Activated CD8-positive, alpha-beta memory T cell treated with anti-CD3 and anti-CD28 coated beads for 48 hours (primary cell): ENCODE measurements around the gene NT5C1B.

Experiments
- DNase-seq, 3 experiments: peaks; one replicate each; pipeline ENCODE4 v3.0.0-alpha.2; 2020; ENCODE audit warnings: low read depth in 2 of 3, low spot score in 2 of 3

NT5C1B gene

GRCh38 chr2:18600255-18600613, 10.9 kb upstream of the NT5C1B start:
- no peak for DNase-seq

GRCh38 chr2:18599509-18600254, 10.3 kb upstream of the NT5C1B start:
- DNase-seq = no peak

DNA sequence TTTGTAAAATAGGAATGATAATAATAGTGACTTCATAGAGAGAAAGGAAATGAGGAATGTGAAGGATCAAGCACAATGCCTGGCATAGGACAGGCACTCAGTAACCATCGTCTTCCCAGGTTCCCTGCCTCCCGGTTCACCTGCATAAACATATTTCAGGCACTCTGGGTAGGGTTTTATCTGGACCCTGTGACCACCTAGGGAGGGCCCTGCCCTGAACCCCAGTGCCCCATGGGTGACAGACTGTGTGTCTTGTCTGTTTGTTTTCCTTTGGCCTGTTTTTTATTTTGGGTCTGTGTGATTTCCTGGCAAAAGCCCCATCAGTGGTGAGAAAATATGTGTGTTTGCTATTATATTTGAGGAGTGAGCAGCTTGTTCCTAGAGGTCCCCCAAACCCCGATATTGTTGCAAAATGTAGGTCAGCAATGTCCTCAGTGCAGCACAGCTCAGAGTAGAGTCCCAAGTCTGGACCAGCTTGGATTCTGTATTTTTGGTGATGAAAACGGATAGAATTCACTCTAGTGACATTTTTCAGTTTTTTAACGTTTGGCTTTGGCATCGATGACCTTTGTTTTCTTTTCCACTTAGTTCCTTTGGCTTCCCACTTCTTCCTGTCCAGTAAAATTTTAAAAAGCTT, 9.6 kb upstream of the NT5C1B start:
- DNase-seq = no peak

DNA sequence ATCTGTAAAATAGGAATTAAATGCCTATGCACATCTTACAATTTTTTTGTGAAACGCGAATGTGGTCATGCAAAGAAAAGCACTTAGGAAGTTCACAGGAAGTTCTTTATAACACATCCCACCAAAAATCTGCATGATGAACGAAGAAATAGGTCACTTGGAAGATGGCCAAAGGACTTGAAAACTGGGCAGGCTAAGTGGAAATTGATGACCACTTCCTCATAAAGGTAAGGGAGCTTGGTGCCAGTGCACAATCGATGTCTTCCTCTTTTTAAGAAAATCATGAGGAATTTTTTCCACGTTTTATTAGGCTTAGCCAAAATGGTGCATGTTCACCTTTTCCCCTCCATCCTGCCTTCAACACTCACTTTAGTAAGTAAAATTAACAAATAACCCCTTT, 8.2 kb upstream of the NT5C1B start:
- DNase-seq = no peak

DNA sequence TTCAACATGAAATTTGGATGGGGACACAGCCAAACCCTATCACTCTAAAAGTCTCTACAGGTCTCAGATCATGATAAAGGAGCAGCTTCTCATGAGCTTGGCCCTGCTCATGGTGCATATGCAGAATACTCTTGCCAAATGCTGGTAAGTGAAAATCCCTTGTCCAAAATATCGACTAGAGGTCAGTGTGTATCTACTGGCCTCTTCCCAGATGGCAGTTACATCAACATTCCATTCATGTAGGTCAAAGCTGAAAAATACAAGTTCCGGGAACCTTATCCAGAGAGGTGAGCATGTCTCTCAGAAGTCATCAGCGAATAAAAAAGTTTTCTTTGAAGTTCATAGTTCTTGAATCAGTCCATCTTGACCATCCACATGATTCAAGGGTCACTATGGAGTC, 7.6 kb upstream of the NT5C1B start:
- no peak for DNase-seq

- no peak for DNase-seq
Measured at GRCh38 chr2:18593496-18593895, 4.1 kb upstream of the NT5C1B start.

DNA sequence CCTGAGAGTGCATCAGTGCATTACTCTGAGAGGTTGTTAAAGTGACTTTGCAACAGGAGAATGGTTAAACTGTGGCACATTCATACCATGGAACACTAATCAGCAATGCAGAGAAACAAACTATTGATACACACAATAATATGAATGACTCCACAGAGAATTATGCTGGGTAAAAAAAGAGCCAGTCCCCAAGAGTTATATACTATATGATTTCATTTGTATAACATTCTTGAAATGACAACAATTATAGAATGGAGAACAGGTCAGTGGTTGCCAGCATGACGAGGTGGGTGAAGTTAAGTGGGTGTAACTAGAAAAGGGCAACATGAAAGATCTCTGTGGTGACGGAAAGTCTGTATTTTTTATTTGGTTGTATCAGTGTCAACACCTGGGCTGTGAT, 3.0 kb upstream of the NT5C1B start:
- DNase-seq = no peak

DNA sequence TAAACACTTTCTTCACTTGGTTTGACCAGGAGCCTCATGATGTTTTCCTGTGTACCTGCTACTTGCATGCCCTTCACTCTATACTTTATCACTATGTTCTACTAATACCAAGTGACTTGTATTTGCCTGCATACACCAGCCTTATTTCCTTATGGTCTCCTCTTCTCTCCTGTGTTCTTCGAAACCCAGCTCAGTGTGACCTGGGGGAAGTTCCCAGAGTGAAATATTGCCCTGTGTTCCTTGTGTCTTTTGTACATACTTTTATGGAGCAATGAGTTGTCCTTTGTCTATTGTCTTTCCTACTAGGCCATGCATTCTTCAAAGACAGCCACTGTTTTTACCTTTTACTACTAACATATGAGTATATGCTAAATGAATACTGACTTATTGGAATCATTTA, 567 bp downstream of the NT5C1B start:
- no peak for DNase-seq

GRCh38 chr2:18588049-18588448, 1.3 kb downstream of the NT5C1B start:
- DNase-seq = no peak

DNA sequence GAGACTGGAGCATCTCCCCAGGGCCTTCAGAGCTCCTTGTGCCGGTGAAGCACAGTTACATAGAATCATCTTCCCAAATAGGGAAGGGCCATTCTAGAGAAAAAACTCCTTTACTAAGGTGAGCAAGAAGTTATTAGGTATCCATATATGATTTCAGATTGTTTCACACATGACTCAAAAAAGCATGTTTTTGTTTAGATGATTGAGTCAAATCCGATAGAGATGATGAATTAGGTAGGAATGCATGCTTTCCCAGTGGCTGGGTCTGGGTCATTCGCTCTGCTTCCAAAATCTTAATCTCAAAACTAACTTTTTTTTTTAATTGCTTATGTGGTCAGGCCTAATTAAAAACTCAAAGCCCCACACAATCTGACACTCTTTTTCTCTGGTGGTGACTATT, 3.8 kb downstream of the NT5C1B start:
- DNase-seq = no peak

DNA sequence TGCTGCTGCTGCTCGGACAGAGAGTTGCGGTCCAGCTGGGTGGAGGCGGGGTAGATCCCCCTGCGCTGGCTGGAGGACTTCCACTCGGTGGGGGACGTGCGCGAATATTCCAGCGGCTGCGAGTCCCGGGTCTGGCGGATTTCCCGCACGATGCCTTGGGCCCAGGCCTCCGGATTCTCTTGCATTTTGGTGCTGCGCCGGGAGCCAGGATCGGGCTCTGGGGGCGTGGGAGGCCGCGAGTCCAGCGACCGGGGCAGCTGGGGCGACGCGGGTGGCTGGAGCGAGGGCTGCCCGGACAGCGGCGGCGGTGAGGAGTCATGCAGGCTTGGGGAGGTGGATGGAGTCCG, 4.8 kb downstream of the NT5C1B start:
- DNase-seq = no peak

DNA sequence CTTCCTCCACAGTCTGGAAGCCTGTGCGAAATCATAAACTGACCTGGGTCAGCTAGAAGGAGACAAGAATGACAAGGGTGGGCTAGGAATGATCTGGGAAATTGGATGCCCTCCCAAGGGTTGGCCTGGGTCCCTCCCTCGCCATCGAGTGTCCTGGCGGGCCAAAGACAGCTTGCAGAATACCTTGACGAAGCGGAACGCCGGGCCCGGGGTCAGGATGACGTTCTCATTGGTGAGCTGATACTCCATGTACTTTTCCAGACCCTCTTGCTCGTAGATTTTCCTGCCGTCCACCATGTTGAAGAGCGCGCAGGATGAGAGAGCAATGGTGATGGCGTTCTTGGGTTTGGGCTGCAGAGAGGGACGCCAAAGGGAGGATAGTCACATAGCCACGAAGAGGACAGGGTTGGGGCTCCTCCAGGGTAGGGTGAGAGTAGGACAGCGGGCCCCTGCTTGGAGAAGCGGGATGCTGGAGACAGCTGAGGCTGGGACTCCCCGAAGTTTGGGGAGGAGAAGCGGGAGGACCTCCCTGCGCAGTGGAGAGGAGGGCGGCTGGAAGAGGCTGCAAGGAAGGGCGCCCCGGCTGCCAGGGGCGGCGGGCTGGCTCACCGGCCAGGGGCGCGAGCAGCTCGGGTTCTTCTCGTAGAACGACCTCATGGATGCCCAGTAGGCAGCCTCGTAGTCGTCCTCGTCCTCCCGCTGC, 5.3 kb downstream of the NT5C1B start:
- no peak for DNase-seq

- DNase-seq = no peak
Measured at GRCh38 chr2:18580606-18581005, 8.8 kb downstream of the NT5C1B start.

- DNase-seq = no peak
Measured at GRCh38 chr2:18578033-18578432, 11.3 kb downstream of the NT5C1B start.

DNA sequence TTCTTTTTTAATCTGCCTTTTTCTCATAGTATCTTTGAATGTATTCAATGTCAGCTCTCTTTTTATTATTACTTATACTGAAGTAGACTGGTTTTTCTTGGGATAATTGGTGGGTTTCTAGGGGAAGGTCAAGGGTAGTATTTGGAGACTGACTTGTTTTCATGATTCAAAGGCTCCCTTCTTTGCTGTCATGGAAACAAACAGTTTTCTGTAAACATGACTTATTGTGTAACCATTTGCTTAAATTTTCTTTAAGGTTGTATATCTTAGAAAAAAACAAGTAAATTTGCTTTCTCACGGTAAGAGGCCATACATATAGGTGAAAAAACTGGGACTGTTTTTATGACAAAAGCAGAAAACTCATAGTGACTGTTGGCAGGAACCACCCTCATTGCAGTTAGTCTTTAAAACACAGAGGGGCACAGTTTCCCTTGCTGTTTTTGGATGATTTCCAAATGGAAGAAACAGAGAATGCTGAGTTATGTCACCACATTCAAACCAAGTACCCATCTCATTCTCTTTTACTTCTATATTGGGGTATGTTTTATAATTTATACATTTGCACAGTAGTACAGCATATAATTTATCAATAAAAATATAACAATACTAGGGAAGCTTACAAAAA, 23.1 kb downstream of the NT5C1B start:
- no peak for DNase-seq

GRCh38 chr2:18560797-18561085, 28.6 kb downstream of the NT5C1B start:
- DNase-seq = no peak

- DNase-seq = peak; percentile 76 to 87 (median 79)
Measured at GRCh38 chr2:18560031-18560796, 29.2 kb downstream of the NT5C1B start, which contains the start of gene RDH14. TSS of gene RDH14 (minus strand) at chr2:18560653. CDS start at chr2:18560572, 81 bp downstream.

GRCh38 chr2:18559531-18560030, 29.8 kb downstream of the NT5C1B start:
- no peak for DNase-seq

DNA sequence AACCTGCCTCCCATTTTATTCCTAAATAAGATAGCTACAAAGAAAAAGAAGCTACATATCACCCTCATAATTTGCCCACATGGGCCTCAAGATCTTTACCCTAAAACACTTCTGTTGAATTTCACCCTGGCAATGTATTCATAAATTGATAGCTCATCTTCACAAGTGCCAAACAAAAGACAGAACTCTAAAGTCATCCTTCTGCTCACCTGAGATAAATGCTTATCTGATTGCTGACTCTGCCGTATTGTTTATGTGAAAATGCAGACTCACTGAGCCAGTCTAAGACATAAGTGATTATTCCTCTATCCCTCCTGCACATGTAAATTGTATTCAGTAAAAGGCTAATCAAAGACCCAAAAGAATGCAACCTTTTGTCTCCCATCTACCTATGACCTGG, 30.9 kb downstream of the NT5C1B start:
- DNase-seq = no peak

- no peak for DNase-seq
Measured at GRCh38 chr2:18557121-18557520, 32.2 kb downstream of the NT5C1B start.

DNA sequence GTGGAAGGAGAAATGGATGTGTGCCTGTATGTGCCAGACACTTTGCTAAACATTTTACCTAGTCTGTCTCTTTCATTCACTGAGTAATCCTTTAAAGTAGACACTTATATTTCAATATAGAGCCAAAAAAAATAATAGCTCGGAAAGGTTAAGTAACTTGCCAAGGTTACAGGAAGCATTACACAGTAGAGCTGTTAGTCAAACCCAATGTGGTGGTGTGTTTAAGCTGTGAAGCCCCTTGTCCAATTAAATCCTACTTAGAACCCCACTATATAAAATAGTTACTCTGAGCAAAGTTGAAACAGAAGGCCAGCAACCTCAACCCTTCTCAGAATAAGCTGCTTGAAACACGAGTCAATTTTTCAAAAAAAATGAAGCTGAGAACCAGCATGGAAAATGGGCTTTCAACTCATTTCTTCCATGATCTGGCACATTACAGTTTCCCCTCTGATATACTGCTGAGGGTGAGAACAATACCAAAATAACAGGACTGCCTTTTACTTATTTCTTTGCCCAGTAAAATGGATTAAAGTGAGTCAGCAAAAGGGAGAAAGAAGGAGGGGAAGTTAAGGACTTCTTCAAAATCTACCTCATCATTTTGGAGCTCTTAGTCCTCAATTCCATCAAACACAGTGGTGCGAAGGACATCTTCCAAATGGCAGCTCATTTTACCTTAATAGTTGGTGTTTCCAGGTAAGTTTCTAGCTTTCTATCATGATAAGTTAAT, 36.9 kb downstream of the NT5C1B start:
- no peak for DNase-seq
